Bronchial epithelial cell (primary cell): ENCODE results near the gene ROR2. TPM values are rescaled to one million over a fixed set of nuclear protein-coding genes. Genes with fewer than 3 reads are reported as not detected.

Experiments used
- DNase-seq: peaks from one replicate; pipeline ENCODE4 v3.0.0-alpha.2; 2010; ENCODE audit warnings: low read depth
- FAIRE-seq: peaks from 2 replicates; lab custom pipeline; 2011; peaks lifted over from hg19 to GRCh38; lab: Jason Lieb, UNC
- H3K27me3 ChIP-seq: 2 replicates; pipeline ENCODE4 v1.5.1; 2011; ENCODE audit warnings: low read length; ENCODE audit not compliant: control insufficient read depth, insufficient read depth
- H3K36me3 ChIP-seq: 2 replicates; pipeline ENCODE4 v1.5.1; 2011; ENCODE audit warnings: low read length; ENCODE audit not compliant: control insufficient read depth, insufficient read depth
- H3K4me3 ChIP-seq: 2 replicates; pipeline ENCODE4 v1.5.1; 2011; ENCODE audit warnings: mild to moderate bottlenecking, low read depth, low read length, control low read depth
- CTCF ChIP-seq: IDR thresholded peaks from 2 replicates; pipeline ENCODE4 v1.5.1; 2011; ENCODE audit warnings: mild to moderate bottlenecking, moderate library complexity, low read length, control low read depth, inconsistent platforms; ENCODE audit not compliant: insufficient read depth, severe bottlenecking
- total RNA-seq: library from RNA; depleted of rRNA; stranded (reverse); fragments of >200 nt; gene quantifications from 2 replicates; pipeline ENCODE4 v1.2.1, GENCODE V29; 2014

ROR2 gene
- total RNA-seq, 1 donor from 2014 or later, result 0.26 TPM

GRCh38 chr9:91785447-91785842 is 164.6 kb downstream of the ROR2 start:
- no peaks in the 10 kb centered on the region for H3K27me3 ChIP-seq
- TF ChIP-seq CTCF, result no peak
- no peak for FAIRE-seq
- no peak overlapping the region for H3K4me3 ChIP-seq
- H3K36me3 ChIP-seq, result no peaks in the 10 kb centered on the region
- no peak for DNase-seq

GRCh38 chr9:91784673-91785446 is 165.2 kb downstream of the ROR2 start:
- TF ChIP-seq CTCF, result no peak
- Histone ChIP-seq H3K27me3 (no peaks in the 10 kb centered on the region), H3K36me3 (no peaks in the 10 kb centered on the region), H3K4me3 (no peak overlapping the region)
- FAIRE-seq (no peak), DNase-seq (no peak)

GRCh38 chr9:91783876-91784672 is 166.0 kb downstream of the ROR2 start:
- no peaks in the 10 kb centered on the region for H3K36me3 ChIP-seq
- H3K27me3 ChIP-seq, result no peaks in the 10 kb centered on the region
- DNase-seq (no peak), FAIRE-seq (no peak)
- H3K4me3 ChIP-seq, result no peak overlapping the region
- no peak for TF ChIP-seq CTCF

GRCh38 chr9:91783411-91783810 is 166.6 kb downstream of the ROR2 start:
- Histone ChIP-seq H3K36me3 (no peaks in the 10 kb centered on the region), H3K27me3 (no peaks in the 10 kb centered on the region), H3K4me3 (no peak overlapping the region)
- TF ChIP-seq CTCF, result no peak
- FAIRE-seq, result no peak
- DNase-seq, result no peak

GRCh38 chr9:91782708-91783214 is 167.3 kb downstream of the ROR2 start:
- DNase-seq, result no peak
- no peak for FAIRE-seq
- Histone ChIP-seq H3K27me3 (no peaks in the 10 kb centered on the region), H3K36me3 (no peaks in the 10 kb centered on the region), H3K4me3 (no peak overlapping the region)
- no peak for TF ChIP-seq CTCF
